HCT116 (cell line): ENCODE data around the gene GABBR1. TPM values are rescaled to one million over a fixed set of nuclear protein-coding genes. Genes with fewer than 3 reads are reported as not detected.

Source experiments
- ATAC-seq: fragments of 200-7000 bp; cut with Tn5 transposase; 2 replicates; pipeline ENCODE4 v1.9.1; 2020; ENCODE audit warnings: mild to moderate bottlenecking, moderate library complexity
- BruUV-seq: library from RNA; stranded (reverse); fragments of 400-500 nt; replicated peaks from 2 replicates; lab custom pipeline; 2021; lab: Mats Ljungman, UMichigan
- CTCF ChIA-PET: fragments of 300-600 bp; sonication (Branson Sonifier 250); formaldehyde crosslinking; loops from one replicate; lab custom pipeline; 2021; ENCODE audit warnings: antibody characterized with exemption; lab: Charles Lee
- POLR2A ChIA-PET: fragments of 300-600, 350-600 bp; sonication (Branson Sonifier 250); formaldehyde crosslinking; loops from one replicate; lab custom pipeline; 2021; ENCODE audit warnings: antibody characterized with exemption; lab: Charles Lee
- RAD21 ChIA-PET, 2 experiments: fragments of 300-600 bp; sonication (Branson Sonifier 250); formaldehyde crosslinking; loops; one replicate each; lab custom pipeline; 2023; ENCODE audit warnings: low total read pairs in 2 of 2; ENCODE audit not compliant: uncharacterized antibody in 2 of 2, unreplicated experiment in 2 of 2, low non-redundant PET in 1 of 2; lab: Charles Lee
- DNase-seq: peaks from one replicate; pipeline ENCODE4 v3.0.0-alpha.2; 2010; ENCODE audit warnings: low read depth, low spot score
- H2AFZ ChIP-seq: fragments of 200-600 bp; shearing (Covaris generic), sonication (generic); 2 replicates; pipeline ENCODE4 v1.6.1; 2017; ENCODE audit warnings: low read depth, mixed run types, mixed read lengths, antibody characterized with exemption, low read length; ENCODE audit not compliant: poor library complexity, severe bottlenecking
- H3K27ac ChIP-seq: 2 replicates; pipeline ENCODE4 v1.5.1; 2012; ENCODE audit warnings: low read depth, low read length
- H3K27me3 ChIP-seq: fragments of 200-600 bp; sonication (generic); 2 replicates; pipeline ENCODE4 v1.6.1; 2016; ENCODE audit warnings: mixed run types, low read length, mixed read lengths; ENCODE audit not compliant: insufficient read depth
- H3K36me3 ChIP-seq, 2 experiments: fragments of 200-500 bp in 1 of 2; fragments of 200-600 bp in 1 of 2; sonication (Bioruptor generic) in 1 of 2; sonication (generic) in 1 of 2; 2 replicates each; pipeline versions ENCODE4 v1.5.1 to v1.6.1; 2014 to 2016; ENCODE audit warnings: low read length in 2 of 2, inconsistent platforms in 1 of 2, mixed read lengths in 1 of 2, mixed run types in 1 of 2; ENCODE audit not compliant: insufficient read depth in 2 of 2, control insufficient read depth in 1 of 2
- H3K4me1 ChIP-seq, 2 experiments: fragments of 200-600 bp in 1 of 2; sonication (generic) in 1 of 2; 2 replicates each; pipeline versions ENCODE4 v1.5.1 to v1.6.1; 2012 to 2017; ENCODE audit warnings: low read length in 2 of 2, inconsistent platforms in 1 of 2, mild to moderate bottlenecking in 1 of 2, mixed read lengths in 1 of 2, mixed run types in 1 of 2, moderate library complexity in 1 of 2; ENCODE audit not compliant: insufficient read depth in 2 of 2, control insufficient read depth in 1 of 2
- H3K4me2 ChIP-seq: fragments of 200-600 bp; sonication (generic); 2 replicates; pipeline ENCODE4 v1.6.1; 2017; ENCODE audit warnings: mixed run types, low read length, mixed read lengths
- H3K4me3 ChIP-seq, 2 experiments: fragments of 200-600 bp in 1 of 2; sonication (generic) in 1 of 2; replicated peaks in 1 of 2; 2 replicates each; pipeline ENCODE4 v1.5.1; 2011 to 2016; ENCODE audit warnings: low read length in 2 of 2, control low read depth in 1 of 2, low read depth in 1 of 2, mild to moderate bottlenecking in 1 of 2, mixed read lengths in 1 of 2, mixed run types in 1 of 2
- H3K79me2 ChIP-seq: fragments of 200-600 bp; sonication (generic); 2 replicates; pipeline ENCODE4 v1.6.1; 2017; ENCODE audit warnings: mild to moderate bottlenecking, mixed run types, low read length, moderate library complexity, mixed read lengths; ENCODE audit not compliant: insufficient read depth
- H3K9ac ChIP-seq: fragments of 200-600 bp; sonication (generic); 2 replicates; pipeline ENCODE4 v1.6.1; 2016; ENCODE audit warnings: low read length, mixed read lengths
- H3K9me2 ChIP-seq: fragments of 200-600 bp; sonication (generic), shearing (Covaris generic); 2 replicates; pipeline ENCODE4 v1.6.1; 2017; ENCODE audit warnings: mixed run types, mild to moderate bottlenecking, moderate library complexity; ENCODE audit not compliant: insufficient read depth
- H3K9me3 ChIP-seq, 2 experiments: fragments of 200-500 bp in 1 of 2; fragments of 200-600 bp in 1 of 2; sonication (Bioruptor generic) in 1 of 2; sonication (generic) in 1 of 2; 2 replicates each; pipeline ENCODE4 v1.6.1; 2014 to 2017; ENCODE audit warnings: low read length in 2 of 2, mixed read lengths in 2 of 2, inconsistent platforms in 1 of 2, low read depth in 1 of 2, mild to moderate bottlenecking in 1 of 2, mixed run types in 1 of 2, moderate library complexity in 1 of 2; ENCODE audit not compliant: control insufficient read depth in 1 of 2, insufficient read depth in 1 of 2
- H4K20me1 ChIP-seq: fragments of 200-600 bp; sonication (generic), shearing (Covaris generic); 2 replicates; pipeline ENCODE4 v1.6.1; 2017; ENCODE audit warnings: mixed run types, mild to moderate bottlenecking, moderate library complexity; ENCODE audit not compliant: insufficient read depth
- CBX3 ChIP-seq: IDR thresholded peaks from 2 replicates; pipeline ENCODE4 v1.6.1; 2012; ENCODE audit warnings: low read depth
- CEBPB ChIP-seq: IDR thresholded peaks from 2 replicates; pipeline ENCODE4 v1.6.1; 2012; ENCODE audit warnings: low read depth
- CTCF ChIP-seq, 3 experiments: fragments of 200-600 bp in 1 of 3; sonication (generic) in 1 of 3; IDR thresholded peaks in 2 of 3; conservative IDR thresholded peaks in 1 of 3; 2 replicates each; pipeline ENCODE4 v1.5.1; 2012 to 2017; ENCODE audit warnings: low read depth in 2 of 3, low read length in 2 of 3, antibody characterized with exemption in 1 of 3, borderline replicate concordance in 1 of 3, control low read depth in 1 of 3, mild to moderate bottlenecking in 1 of 3, mixed read lengths in 1 of 3, mixed run types in 1 of 3, moderate library complexity in 1 of 3; ENCODE audit not compliant: insufficient read depth in 1 of 3
- FOSL1 ChIP-seq: IDR thresholded peaks from 2 replicates; pipeline ENCODE4 v1.6.1; 2012; ENCODE audit warnings: low read depth
- MAX ChIP-seq: IDR thresholded peaks from 2 replicates; pipeline ENCODE4 v1.6.1; 2012
- SIN3A ChIP-seq: IDR thresholded peaks from 2 replicates; pipeline ENCODE4 v1.6.1; 2012; ENCODE audit warnings: low read depth
- YY1 ChIP-seq: IDR thresholded peaks from 2 replicates; pipeline ENCODE4 v1.6.1; 2011; ENCODE audit warnings: low read length, low read depth, moderate library complexity, mild to moderate bottlenecking; ENCODE audit not compliant: insufficient replicate concordance; ENCODE audit errors: extremely low read depth
- ZFX ChIP-seq: fragments of 450-650 bp; IDR thresholded peaks from 2 replicates; pipeline ENCODE4 v1.6.1; 2017
- intact Hi-C: fragments of 100-400 bp; cut with micrococcal nuclease; formaldehyde crosslinking; loops from 2 replicates; pipeline ENCODE4 v1.10.0; 2022
- total RNA-seq: library from RNA; stranded (reverse); gene quantifications from one replicate; pipeline ENCODE4 v1.2.1, GENCODE V29; 2021; ENCODE audit not compliant: unreplicated experiment

GABBR1 gene
- total RNA-seq, 1 experiment from 2014 or later: 43.4 TPM

- no peak for ATAC-seq
- intact Hi-C loops: no loop called here
- H3K9ac ChIP-seq: no peak overlapping the region
- H3K36me3 ChIP-seq: 0 out of 4 replicates have a peak, but pooled peaks cover 0 to 2% of the 10 kb centered on the region in 2 experiments
- no peak overlapping the region for H3K4me2 ChIP-seq
- POLR2A ChIA-PET: no interaction called here
- H3K79me2 ChIP-seq: no peaks in the 10 kb centered on the region
- no peak overlapping the region for H3K27ac ChIP-seq
- TF ChIP-seq ZFX (no peak), SIN3A (no peak), YY1 (no peak), CEBPB (no peak), CBX3 (no peak), FOSL1 (no peak), CTCF (IDR thresholded peaks at IDR 0.05 in 2 of 3, conservative IDR thresholded peaks at IDR 0.05 in 1 of 3; ENCODE audit: borderline replicate concordance in 1 of 3, insufficient read depth in 1 of 3, low read depth in 2 of 3, low read length in 2 of 3) (no peak), MAX (no peak)
- TF ChIP-seq, all 23 proteins: peak for 0
- Histone ChIP-seq H3K4me1 (peaks cover 7 to 22% of the 10 kb centered on the region in 2 experiments), H4K20me1 (no peaks in the 10 kb centered on the region), H3K27me3 (no peaks in the 10 kb centered on the region), H3K9me3 (no peaks in the 10 kb centered on the region), H3K4me3 (no peak overlapping the region), H3K9me2 (no peaks in the 10 kb centered on the region), H2AFZ (no peak overlapping the region)
- BruUV-seq: no TSS peak
- DNase-seq: no peak
- ChIA-PET RAD21 (interaction anchor here in 1 of 2 experiments (0.6 kb wide), 1 partner anchor 29 kb away, joined by 4 read pairs; no protein-coding TSS in a partner anchor), CTCF (interaction anchor here (1.2 kb wide), 1 partner anchor 23 kb away, joined by 3 read pairs; no protein-coding TSS in a partner anchor)
Measured at GRCh38 chr6:29630315-29630714, 2.7 kb downstream of the GABBR1 start.
